HepG2 (cell line): ENCODE results near the gene ANKRD52. TPM values are rescaled to one million over a fixed set of nuclear protein-coding genes. Genes with fewer than 3 reads are reported as not detected.

Source experiments
- AGO1 ChIP-seq: fragments of 200-400 bp; formaldehyde crosslinking; IDR thresholded peaks from 2 replicates; pipeline ENCODE4 v1.6.1; 2017; ENCODE audit warnings: mild to moderate bottlenecking, low read depth, low read length, moderate library complexity; ENCODE audit not compliant: poor library complexity, severe bottlenecking
- ATF7 ChIP-seq, 2 experiments: fragments of 450-650 bp in 1 of 2; sonication (generic) in 1 of 2; formaldehyde crosslinking in 1 of 2; IDR thresholded peaks; 2 replicates each; pipeline versions ENCODE4 v1.4.0 to v1.6.1; 2016 to 2020; ENCODE audit warnings: antibody characterized with exemption in 1 of 2, mild to moderate bottlenecking in 1 of 2, missing genetic modification reagents in 1 of 2
- BCLAF1 ChIP-seq: fragments of 450-650 bp; IDR thresholded peaks from 2 replicates; pipeline ENCODE4 v1.6.1; 2017; ENCODE audit warnings: mild to moderate bottlenecking
- CEBPB ChIP-seq: IDR thresholded peaks from 2 replicates; pipeline ENCODE4 v1.6.1; 2011; ENCODE audit warnings: low read depth, low read length, improper control_type of control experiment, borderline replicate concordance
- CHD2 ChIP-seq: IDR thresholded peaks from 2 replicates; pipeline ENCODE4 v1.6.1; 2011; ENCODE audit warnings: low read depth, low read length, improper control_type of control experiment
- LCORL ChIP-seq, 2 experiments: fragments of 450-650 bp in 1 of 2; sonication (generic) in 1 of 2; formaldehyde crosslinking in 1 of 2; IDR thresholded peaks; 2 replicates each; pipeline versions ENCODE4 v1.5.0 to v1.6.1; 2017 to 2020; ENCODE audit warnings: antibody characterized with exemption in 1 of 2, missing genetic modification reagents in 1 of 2
- MTF1 ChIP-seq: sonication (generic); formaldehyde crosslinking; IDR thresholded peaks from 2 replicates; pipeline ENCODE4 v1.5.0; 2020; ENCODE audit warnings: missing genetic modification reagents
- NFKB2 ChIP-seq: sonication (generic); formaldehyde crosslinking; IDR thresholded peaks from 2 replicates; pipeline ENCODE4 v1.4.0; 2020; ENCODE audit warnings: missing genetic modification reagents, borderline replicate concordance
- RBAK ChIP-seq: sonication (generic); formaldehyde crosslinking; IDR thresholded peaks from 2 replicates; pipeline ENCODE4 v1.5.1; 2020; ENCODE audit warnings: mild to moderate bottlenecking, missing genetic modification reagents
- REL ChIP-seq: sonication (generic); formaldehyde crosslinking; conservative IDR thresholded peaks from 2 replicates; pipeline ENCODE4 v1.8.0; 2022; ENCODE audit warnings: mild to moderate bottlenecking, missing genetic modification reagents, moderate library complexity
- SALL1 ChIP-seq: sonication (generic); formaldehyde crosslinking; IDR thresholded peaks from 2 replicates; pipeline ENCODE4 v1.8.0; 2022; ENCODE audit warnings: mild to moderate bottlenecking, missing genetic modification reagents
- SRF ChIP-seq: IDR thresholded peaks from 2 replicates; pipeline ENCODE4 v1.6.1; 2011; ENCODE audit warnings: mild to moderate bottlenecking, low read depth, low read length, moderate library complexity
- TBX3 ChIP-seq: fragments of 450-650 bp; IDR thresholded peaks from 2 replicates; pipeline ENCODE4 v1.6.1; 2017; ENCODE audit warnings: antibody characterized with exemption, mild to moderate bottlenecking, inconsistent platforms, borderline replicate concordance
- ZBTB4 ChIP-seq: sonication (generic); formaldehyde crosslinking; IDR thresholded peaks from 2 replicates; pipeline ENCODE4 v1.4.0; 2020; ENCODE audit warnings: missing genetic modification reagents, mild to moderate bottlenecking, borderline replicate concordance
- ZNF296 ChIP-seq: sonication (generic); formaldehyde crosslinking; conservative IDR thresholded peaks from 2 replicates; pipeline ENCODE4 v1.5.0; 2020; ENCODE audit warnings: mild to moderate bottlenecking, missing genetic modification reagents
- ZNF3 ChIP-seq: IDR thresholded peaks from 2 replicates; pipeline ENCODE4 v1.7.0; 2017; ENCODE audit warnings: inconsistent platforms
- ZNF317 ChIP-seq: sonication (generic); formaldehyde crosslinking; IDR thresholded peaks from 2 replicates; pipeline ENCODE4 v1.5.0; 2020; ENCODE audit warnings: mild to moderate bottlenecking, missing genetic modification reagents
- ZNF329 ChIP-seq: sonication (generic); formaldehyde crosslinking; IDR thresholded peaks from 2 replicates; pipeline ENCODE4 v1.9.0; 2021; ENCODE audit warnings: low read depth, mild to moderate bottlenecking, missing genetic modification reagents
- ZNF331 ChIP-seq: sonication (generic); formaldehyde crosslinking; IDR thresholded peaks from 2 replicates; pipeline ENCODE4 v1.4.0; 2020; ENCODE audit warnings: missing genetic modification reagents
- ZNF549 ChIP-seq: sonication (generic); formaldehyde crosslinking; IDR thresholded peaks from 2 replicates; pipeline ENCODE4 v1.5.0; 2020; ENCODE audit warnings: missing genetic modification reagents
- ZNF577 ChIP-seq: sonication (generic); formaldehyde crosslinking; IDR thresholded peaks from 2 replicates; pipeline ENCODE4 v1.4.0; 2020; ENCODE audit warnings: mild to moderate bottlenecking, low read depth, missing genetic modification reagents, borderline replicate concordance
- ZNF775 ChIP-seq: sonication (generic); formaldehyde crosslinking; IDR thresholded peaks from 2 replicates; pipeline ENCODE4 v1.4.0; 2020; ENCODE audit warnings: missing genetic modification reagents, mild to moderate bottlenecking, moderate library complexity, borderline replicate concordance
- ZNF839 ChIP-seq: sonication (generic); formaldehyde crosslinking; IDR thresholded peaks from 2 replicates; pipeline ENCODE4 v1.4.0; 2020; ENCODE audit warnings: missing genetic modification reagents, mild to moderate bottlenecking, borderline replicate concordance
- ZSCAN25 ChIP-seq: sonication (generic); formaldehyde crosslinking; IDR thresholded peaks from 2 replicates; pipeline ENCODE4 v1.8.0; 2022; ENCODE audit warnings: mild to moderate bottlenecking, missing genetic modification reagents
- polyA plus RNA-seq, 8 experiments: library from polyadenylated mRNA; depleted of rRNA in 3 of 8; stranded (reverse) in 7 of 8; unstranded in 1 of 8; fragments of >200 nt; fragmentation: Illumina TruSeq in 4 of 8; extraction: Trizol in 4 of 8; gene quantifications; 2 replicates each; pipeline versions ENCODE4 v1.2.1 to v1.2.3, GENCODE V29; 2011 to 2016; ENCODE audit warnings: low read depth in 4 of 8, missing spikeins in 1 of 8, mixed read lengths in 1 of 8; ENCODE audit not compliant: insufficient read depth in 1 of 8
- total RNA-seq, 5 experiments: library from RNA; depleted of rRNA; stranded (reverse); fragments of >200 nt; fragmentation: Illumina TruSeq; extraction: Trizol; gene quantifications; 2 replicates each; pipeline ENCODE4 v1.2.3, GENCODE V29; 2016; ENCODE audit warnings: low read depth in 1 of 5

ANKRD52 gene
- total and polyA plus RNA-seq, 2 of the 13 experiments (the other 11 are each of a cell fraction or from before 2014, with no cell fraction given) = 7.8 to 9.2 TPM

DNA sequence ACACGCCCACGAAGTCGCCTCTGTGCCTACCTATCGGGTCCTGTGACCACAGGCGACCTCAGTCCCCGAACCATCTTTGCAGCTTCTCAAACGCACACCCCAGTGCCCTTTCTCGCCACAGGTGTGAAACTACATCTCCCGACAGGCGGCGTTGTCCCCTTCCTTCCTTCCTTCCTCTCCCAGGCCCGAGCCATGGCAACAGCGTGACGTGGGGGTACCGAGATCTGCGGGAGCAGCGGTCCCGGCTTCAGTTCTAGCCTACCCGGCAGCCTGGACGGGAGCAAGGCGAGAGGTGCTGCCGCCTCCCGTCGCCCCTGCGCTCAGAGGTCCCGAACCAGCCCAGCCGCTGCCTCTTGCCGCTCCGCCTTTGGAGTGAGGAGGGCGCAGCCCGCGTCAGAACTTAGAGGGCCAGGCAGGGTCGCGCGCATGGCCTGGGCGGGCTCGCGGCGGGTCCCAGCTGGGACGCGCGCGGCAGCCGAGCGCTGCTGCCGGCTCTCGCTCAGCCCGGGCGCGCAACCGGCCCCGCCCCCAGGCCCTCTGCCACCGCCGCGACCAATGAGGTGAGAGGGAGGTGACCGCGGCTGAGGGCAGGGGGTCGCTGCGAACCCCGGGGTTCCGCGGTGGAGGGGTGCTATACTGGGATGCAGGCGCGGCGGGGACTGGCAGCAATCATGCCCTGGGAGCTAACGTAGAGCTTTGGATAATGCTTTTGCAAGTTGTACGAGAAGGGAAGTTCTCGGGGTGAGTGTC, 8.7 kb upstream of the ANKRD52 start, which contains the start of gene COQ10A (continued):
- TF ChIP-seq ZNF329 (CRISPR knock-in tag) = no peak
- TF ChIP-seq ZBTB4 (CRISPR knock-in tag) = 0 out of 2 replicates have a peak, but pooled peaks have one; percentile 54
- TF ChIP-seq ZNF331 (CRISPR knock-in tag) = peak; percentile 64; the same call in 1 of the 2 replicates
- TF ChIP-seq ZNF317 (CRISPR knock-in tag) = 0 out of 2 replicates have a peak, but pooled peaks have one; percentile 35
- TF ChIP-seq ZNF296 = no peak
- TF ChIP-seq SALL1 (CRISPR knock-in tag) = peak; percentile 86
- no peak for TF ChIP-seq MTF1 (CRISPR knock-in tag)
- TF ChIP-seq ZNF775 = no peak
- no peak for TF ChIP-seq BCLAF1
- peak; percentile 25; the same call in 1 of the 2 replicates for TF ChIP-seq NFKB2 (CRISPR knock-in tag)
- peak; percentile 84 for TF ChIP-seq TBX3
- peak; percentile 52 for TF ChIP-seq CHD2
- no peak for TF ChIP-seq LCORL (IDR thresholded peaks at IDR 0.05)
- peak; percentile 64 for TF ChIP-seq LCORL (CRISPR knock-in tag; IDR thresholded peaks at IDR 0.05)
- no peak for TF ChIP-seq ZNF549 (CRISPR knock-in tag)
- TF ChIP-seq ZNF3 (CRISPR knock-in tag) = 0 out of 2 replicates have a peak, but pooled peaks have one; percentile 19
- no peak for TF ChIP-seq CEBPB
- TF ChIP-seq SRF = no peak
- TF ChIP-seq ZSCAN25 (CRISPR knock-in tag) = peak; percentile 85
- TF ChIP-seq AGO1 = no peak
- no peak for TF ChIP-seq REL (CRISPR knock-in tag)
- TF ChIP-seq ZNF577 (CRISPR knock-in tag) = 0 out of 2 replicates have a peak, but pooled peaks have one; percentile 55
- TF ChIP-seq ZNF839 (CRISPR knock-in tag) = peak; percentile 64; the same call in 1 of the 2 replicates
- no peak for TF ChIP-seq RBAK
- TF ChIP-seq ATF7 (IDR thresholded peaks at IDR 0.05) = no peak
- 0 out of 2 replicates have a peak, but pooled peaks have one; percentile 21 for TF ChIP-seq ATF7 (CRISPR knock-in tag; IDR thresholded peaks at IDR 0.05)
